Measurements from ENCODE around the gene PKHD1.
A peak's percentile ranks its signal among the peaks of the same experiment; 100 is the strongest.

Gene PKHD1

DNA sequence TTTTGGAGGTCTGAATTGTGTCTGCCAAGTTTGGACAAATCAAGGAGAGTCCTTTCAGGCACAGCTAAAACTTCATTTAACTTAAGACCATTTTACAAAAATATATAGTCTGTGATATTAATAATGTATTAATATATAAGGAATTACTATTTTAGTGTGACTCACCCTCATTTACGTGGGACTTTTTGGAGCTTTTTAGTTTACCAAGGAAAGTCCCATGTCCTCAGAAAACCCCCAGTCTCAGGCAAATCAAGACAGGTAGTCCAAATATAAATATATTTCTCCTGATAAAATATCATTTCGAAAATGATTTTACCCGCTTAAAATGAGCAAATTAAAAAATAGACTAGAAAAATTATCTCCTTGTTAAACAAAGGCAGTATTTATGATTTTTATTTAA lies 479.0 kb downstream of the PKHD1 start:
- no peak overlapping the region for H3K4me3 ChIP-seq (ENCODE audit: low read depth, low read length)
- DNase-seq (ENCODE audit: low read depth): peak; percentile 4
- no peak for TF ChIP-seq CTCF (IDR thresholded peaks at IDR 0.05; ENCODE audit: insufficient read depth, low read depth, low read length, missing control alignments)

- no peak for DNase-seq (ENCODE audit: low read depth)
- no peak overlapping the region for H3K4me3 ChIP-seq (ENCODE audit: low read depth, low read length)
- TF ChIP-seq CTCF (IDR thresholded peaks at IDR 0.05; ENCODE audit: insufficient read depth, low read depth, low read length, missing control alignments): no peak
These were observed 486.9 kb downstream of the PKHD1 start for GRCh38 chr6:51600514-51600913.

DNA sequence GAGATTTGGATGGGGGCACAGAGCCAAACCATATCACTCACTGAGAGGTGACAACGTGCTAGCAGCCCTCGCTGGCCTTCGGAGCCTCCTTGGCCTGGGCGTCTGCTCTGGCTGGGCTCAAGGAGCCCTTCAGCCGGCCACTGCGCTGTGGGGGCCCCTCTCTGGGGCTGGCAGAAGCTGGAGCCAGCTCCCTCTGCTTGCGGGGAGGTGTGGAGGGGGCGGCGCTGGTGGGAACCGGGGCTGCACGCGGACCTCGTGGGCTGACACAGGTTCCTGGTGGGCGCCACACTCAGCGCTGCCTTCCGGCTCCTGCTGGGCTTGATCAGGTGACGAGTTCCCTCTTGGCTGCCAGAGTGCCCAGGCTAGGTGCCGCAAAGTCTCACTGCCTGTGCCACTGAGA lies 489.2 kb downstream of the PKHD1 start:
- no peak for TF ChIP-seq CTCF (IDR thresholded peaks at IDR 0.05; ENCODE audit: insufficient read depth, low read depth, low read length, missing control alignments)
- no peak overlapping the region for H3K4me3 ChIP-seq (ENCODE audit: low read depth, low read length)
- DNase-seq (ENCODE audit: low read depth): no peak

DNA sequence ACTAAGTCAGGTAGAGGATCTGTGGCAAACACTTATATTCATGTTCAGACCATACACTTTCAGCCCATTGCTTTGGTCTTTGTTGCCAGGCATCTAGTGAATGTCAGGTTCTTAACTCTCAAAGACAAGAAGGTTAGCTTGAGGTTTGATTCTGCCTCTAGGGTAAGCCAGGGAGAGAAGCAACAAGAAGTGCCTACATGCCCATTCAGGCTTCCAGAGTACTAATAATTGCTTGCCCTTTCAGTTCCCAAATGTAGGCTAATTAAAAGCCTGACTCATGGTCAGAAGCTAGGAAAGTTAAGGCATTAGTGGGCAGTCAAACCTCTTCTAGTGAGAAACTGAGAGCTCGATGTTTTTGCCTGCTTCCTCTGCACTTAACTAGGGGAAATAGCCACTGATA lies 492.4 kb downstream of the PKHD1 start:
- no peak overlapping the region for H3K4me3 ChIP-seq (ENCODE audit: low read depth, low read length)
- no peak for TF ChIP-seq CTCF (IDR thresholded peaks at IDR 0.05; ENCODE audit: insufficient read depth, low read depth, low read length, missing control alignments)
- no peak for DNase-seq (ENCODE audit: low read depth)

- no peak for TF ChIP-seq CTCF (IDR thresholded peaks at IDR 0.05; ENCODE audit: insufficient read depth, low read depth, low read length, missing control alignments)
- no peak overlapping the region for H3K4me3 ChIP-seq (ENCODE audit: low read depth, low read length)
- no peak for DNase-seq (ENCODE audit: low read depth)
These were observed 502.1 kb downstream of the PKHD1 start for GRCh38 chr6:51585264-51585663.

DNA sequence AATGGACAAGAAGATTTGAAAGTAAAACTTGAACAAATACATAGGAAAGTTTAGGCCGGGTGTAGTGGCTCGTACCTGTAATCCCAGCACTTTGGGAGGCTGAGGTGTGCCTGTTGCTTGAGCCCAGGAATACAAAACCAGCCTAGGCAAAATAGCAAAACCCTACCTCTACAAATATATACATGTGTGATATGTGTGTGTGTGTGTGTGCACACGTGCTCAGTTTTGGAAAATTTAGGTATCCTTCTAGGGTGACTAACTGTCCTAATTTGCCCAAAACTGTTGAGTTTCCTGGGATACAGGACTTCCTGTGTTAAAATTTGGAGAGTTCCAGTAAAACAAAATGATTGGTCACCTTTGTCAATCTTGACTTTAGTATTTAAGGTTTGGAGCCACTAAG lies 503.2 kb downstream of the PKHD1 start:
- DNase-seq (ENCODE audit: low read depth): no peak
- no peak for TF ChIP-seq CTCF (IDR thresholded peaks at IDR 0.05; ENCODE audit: insufficient read depth, low read depth, low read length, missing control alignments)
- no peak overlapping the region for H3K4me3 ChIP-seq (ENCODE audit: low read depth, low read length)

- no peak for DNase-seq (ENCODE audit: low read depth)
- no peak for TF ChIP-seq CTCF (IDR thresholded peaks at IDR 0.05; ENCODE audit: insufficient read depth, low read depth, low read length, missing control alignments)
- no peak overlapping the region for H3K4me3 ChIP-seq (ENCODE audit: low read depth, low read length)
These were observed 508.4 kb downstream of the PKHD1 start for GRCh38 chr6:51578994-51579393.

Data from GM12865 (cell line).